Lung (tissue), 12 donors: Measurements from ENCODE around the gene PRSS8. TPM values are rescaled to one million over a fixed set of nuclear protein-coding genes. Genes with fewer than 3 reads are reported as not detected.

Experiments
- ATAC-seq: fragments of 200-7000 bp; cut with Tn5 transposase; one replicate; pipeline ENCODE4 v1.9.1; 2020; ENCODE audit warnings: moderate number of reproducible peaks; ENCODE audit not compliant: insufficient read depth, low FRiP score
- DNase-seq, 3 donors: peaks; one replicate each; pipeline ENCODE4 v3.0.0-alpha.2; 2013 to 2017
- H3K27ac ChIP-seq, 2 donors: one replicate each; pipeline ENCODE4 v1.5.1; 2013; ENCODE audit warnings: mild to moderate bottlenecking in 2 of 2, moderate library complexity in 2 of 2, control low read depth in 1 of 2, inconsistent platforms in 1 of 2, low read depth in 1 of 2, low read length in 1 of 2
- H3K27me3 ChIP-seq, 3 donors: one replicate each; pipeline ENCODE4 v1.5.1; 2013; ENCODE audit warnings: low read length in 2 of 3; ENCODE audit not compliant: control insufficient read depth in 3 of 3, insufficient read depth in 3 of 3
- H3K36me3 ChIP-seq, 4 donors: one replicate each; pipeline ENCODE4 v1.5.1; 2013; ENCODE audit warnings: low read length in 4 of 4, mild to moderate bottlenecking in 1 of 4, moderate library complexity in 1 of 4; ENCODE audit not compliant: control insufficient read depth in 4 of 4, insufficient read depth in 4 of 4
- H3K4me1 ChIP-seq, 5 donors: one replicate each; pipeline ENCODE4 v1.5.1; 2013; ENCODE audit warnings: low read length in 5 of 5, mild to moderate bottlenecking in 2 of 5, moderate library complexity in 1 of 5; ENCODE audit not compliant: control insufficient read depth in 5 of 5, insufficient read depth in 5 of 5
- H3K4me3 ChIP-seq: one replicate; pipeline ENCODE4 v1.5.1; 2013; ENCODE audit warnings: mild to moderate bottlenecking, control low read depth, moderate library complexity
- H3K9ac ChIP-seq, 2 donors: one replicate each; pipeline ENCODE4 v1.5.1; 2013; ENCODE audit warnings: low read length in 2 of 2, control low read depth in 1 of 2; ENCODE audit not compliant: insufficient read depth in 1 of 2
- H3K9me3 ChIP-seq, 4 donors: one replicate each; pipeline ENCODE4 v1.5.1; 2013; ENCODE audit warnings: low read length in 3 of 4, mild to moderate bottlenecking in 1 of 4, moderate library complexity in 1 of 4; ENCODE audit not compliant: control insufficient read depth in 4 of 4, insufficient read depth in 3 of 4
- CTCF ChIP-seq: IDR thresholded peaks from 2 replicates; pipeline ENCODE4 v1.5.1; 2012; ENCODE audit warnings: mild to moderate bottlenecking; ENCODE audit errors: control extremely low read depth, extremely low read depth
- WGBS, 2 donors: extraction: QIAGEN DNeasy Blood & Tissue Kit; methylation state at CpG; one replicate each; pipeline ENCODE4 v1.1.7; 2013; 5-methylcytosine and 5-hydroxymethylcytosine counted together
- polyA plus RNA-seq, 2 donors: library from polyadenylated mRNA; stranded (reverse); fragments of 200-250 nt; gene quantifications; one replicate each; pipeline ENCODE4 v1.2.1, GENCODE V29; 2013
- total RNA-seq, 2 donors: library from RNA; depleted of rRNA in 1 of 2; stranded (reverse); fragments of >200 nt in 1 of 2; gene quantifications; one replicate each; pipeline ENCODE4 v1.2.1, GENCODE V29; 2014 to 2021
- donor health status: control.
- donor health status: control.
- donor health status: Bipolar disorder and iron deficiency.
- donor health status: healthy.
- donor health status: DM: yes; HTN: yes; CAD: no.

Gene PRSS8
- total and polyA plus RNA-seq, 4 donors: 83.2 to 127 (median 89.8) TPM

- ATAC-seq (no peak), DNase-seq (no peak)
- Histone ChIP-seq H3K4me3 (no peak overlapping the region), H3K27ac (peak overlapping the region in 1 of 2 donors; percentile 94), H3K4me1 (peaks cover 0 to 39% (median 7%) of the 10 kb centered on the region in 5 donors), H3K27me3 (no peaks in the 10 kb centered on the region), H3K9me3 (no peaks in the 10 kb centered on the region), H3K36me3 (peaks cover 15 to 35% (median 24%) of the 10 kb centered on the region in 4 donors), H3K9ac (no peak overlapping the region)
- no peak for TF ChIP-seq CTCF
- WGBS, 2 donors: 53 to 54% methylated on average over 10 of the region's 10 CpGs
Measured at GRCh38 chr16:31130336-31130891, 5.1 kb downstream of the PRSS8 start.

GRCh38 chr16:31129568-31130335, 5.8 kb downstream of the PRSS8 start:
- H3K27me3 ChIP-seq: no peaks in the 10 kb centered on the region
- peak overlapping the region in 1 of 2 donors; percentile 94 for H3K27ac ChIP-seq
- H3K36me3 ChIP-seq: peaks cover 15 to 35% (median 24%) of the 10 kb centered on the region in 4 donors
- no peaks in the 10 kb centered on the region for H3K9me3 ChIP-seq
- DNase-seq: no peak
- no peak for TF ChIP-seq CTCF
- no peak for ATAC-seq
- 28 to 48% methylated on average over 29 of the region's 29 CpGs for WGBS, 2 donors
- peaks cover 0 to 32% (median 7%) of the 10 kb centered on the region in 5 donors for H3K4me1 ChIP-seq
- no peak overlapping the region for H3K9ac ChIP-seq
- no peak overlapping the region for H3K4me3 ChIP-seq

GRCh38 chr16:31128711-31129567, 6.6 kb downstream of the PRSS8 start:
- TF ChIP-seq CTCF: no peak
- WGBS, 2 donors: 22 to 40% methylated on average over 14 of the region's 14 CpGs
- Histone ChIP-seq H3K4me1 (peaks cover 0 to 27% (median 7%) of the 10 kb centered on the region in 5 donors), H3K4me3 (no peak overlapping the region), H3K36me3 (peaks cover 15 to 35% (median 26%) of the 10 kb centered on the region in 4 donors), H3K9ac (no peak overlapping the region), H3K27me3 (no peaks in the 10 kb centered on the region), H3K9me3 (no peaks in the 10 kb centered on the region), H3K27ac (peak overlapping the region; percentile 28 to 94)
- DNase-seq (peak in 2 of 3 donors; percentile 21 to 56), ATAC-seq (peak; percentile 63)
